Measurements from ENCODE around the gene ZFYVE28.

- TF ChIP-seq FOXM1 (IDR thresholded peaks at IDR 0.05; ENCODE audit: borderline replicate concordance) (no peak), TARDBP (IDR thresholded peaks at IDR 0.05) (no peak)
These were observed 86.8 kb downstream of the ZFYVE28 start for GRCh38 chr4:2331519-2332200.

Data from HEK293T (cell line).